Measurements from ENCODE around the gene RAB31.
"Not testable (repeated sequence)": the region's sequence is repeated elsewhere in the genome, so short reads cannot be mapped to it uniquely, and the experiment has no call there.

The RAB31 gene, protein sequence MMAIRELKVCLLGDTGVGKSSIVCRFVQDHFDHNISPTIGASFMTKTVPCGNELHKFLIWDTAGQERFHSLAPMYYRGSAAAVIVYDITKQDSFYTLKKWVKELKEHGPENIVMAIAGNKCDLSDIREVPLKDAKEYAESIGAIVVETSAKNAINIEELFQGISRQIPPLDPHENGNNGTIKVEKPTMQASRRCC

DNA sequence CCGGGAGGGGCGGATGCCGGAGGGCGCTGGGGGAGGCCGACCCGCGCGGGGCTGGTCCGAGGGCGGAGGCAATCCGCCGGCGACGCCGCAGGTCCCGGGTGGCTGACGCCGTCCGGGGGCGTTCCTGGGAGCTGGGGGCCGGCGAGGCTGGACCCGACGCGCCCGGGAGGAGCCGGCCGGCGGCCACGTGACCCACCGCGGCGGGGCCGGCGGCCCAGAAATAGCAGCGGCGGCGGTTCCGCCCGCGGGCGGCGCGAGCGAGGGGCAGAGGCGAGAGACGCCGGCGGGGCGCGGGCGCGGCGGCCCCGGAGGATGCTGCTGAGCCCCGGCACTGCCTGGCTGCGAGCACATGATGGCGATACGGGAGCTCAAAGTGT is at the start of gene RAB31:
Gene RAB31, plus strand, starts transcription at position 245 of the 377 bp plus-strand sequence. Its CDS starts 105 bp downstream, at position 350.
- peak in 1 of 2 donors; percentile 27 for DNase-seq (ENCODE audit: low read depth in 2 of 2)

DNA sequence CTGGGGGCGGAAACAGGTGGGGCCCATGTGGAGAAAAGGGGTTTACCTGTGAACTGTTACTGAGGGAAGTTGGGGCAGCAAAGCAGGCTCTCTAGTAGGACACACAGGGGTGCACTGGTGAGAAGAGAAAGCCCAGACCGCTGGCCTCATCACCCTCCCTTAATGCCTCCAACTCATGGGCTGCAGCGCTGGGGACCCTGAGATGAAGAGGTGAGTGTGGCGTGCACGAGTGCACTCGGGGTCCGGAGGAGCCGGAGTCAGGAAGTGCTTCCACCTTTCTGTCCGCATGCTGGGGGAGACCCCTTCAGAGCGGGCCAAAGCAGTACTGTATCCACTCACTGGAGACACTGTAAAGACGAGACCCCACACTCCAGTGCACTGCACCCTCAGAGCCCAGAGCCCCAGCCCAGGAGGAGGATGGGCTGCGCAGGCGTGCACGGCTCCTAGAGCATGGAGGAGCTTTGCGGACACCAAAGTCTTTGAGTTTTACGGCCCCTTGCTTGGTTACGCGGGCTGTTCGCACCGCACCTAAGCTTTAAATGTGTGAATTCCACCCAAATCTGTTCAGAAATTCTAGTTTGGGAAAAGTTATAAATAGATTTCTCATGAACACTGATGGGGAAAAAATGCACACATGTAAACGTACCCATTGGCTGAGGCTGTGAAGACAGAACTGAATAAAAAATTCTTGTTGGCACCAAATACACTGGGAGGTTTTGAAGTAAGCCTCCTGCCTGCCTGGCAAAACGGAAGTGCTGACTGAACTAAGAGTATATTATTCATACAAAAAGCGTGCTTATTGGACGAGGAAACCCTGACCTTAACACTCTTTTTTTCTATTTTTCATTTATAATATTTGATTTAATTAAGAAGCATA is 48.4 kb upstream of the RAB31 start:
- DNase-seq (ENCODE audit: low read depth in 2 of 2): no peak

DNA sequence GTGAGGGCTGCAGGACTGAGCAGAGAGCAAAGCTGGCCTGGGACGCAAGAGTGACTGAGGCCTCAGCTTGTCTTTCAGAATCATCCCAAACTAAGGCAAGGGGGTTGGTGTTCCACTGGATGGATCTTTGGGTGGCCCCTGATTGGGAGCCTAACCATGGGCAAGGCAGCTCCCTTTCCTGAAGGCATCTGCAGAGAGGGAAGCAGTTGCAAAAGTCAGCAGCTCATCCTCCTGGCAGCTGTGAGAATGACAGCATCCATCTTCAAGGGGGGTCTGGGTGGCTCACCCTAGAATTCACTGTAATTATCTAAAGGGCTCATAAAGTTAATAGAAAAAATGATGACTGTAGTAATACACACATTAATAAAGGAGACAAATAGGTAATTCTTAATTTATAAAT is 46.5 kb upstream of the RAB31 start:
- DNase-seq (ENCODE audit: low read depth in 2 of 2): no peak

- DNase-seq (ENCODE audit: low read depth in 2 of 2): no peak
Measured at GRCh38 chr18:9663377-9663776, 44.7 kb upstream of the RAB31 start.

DNA sequence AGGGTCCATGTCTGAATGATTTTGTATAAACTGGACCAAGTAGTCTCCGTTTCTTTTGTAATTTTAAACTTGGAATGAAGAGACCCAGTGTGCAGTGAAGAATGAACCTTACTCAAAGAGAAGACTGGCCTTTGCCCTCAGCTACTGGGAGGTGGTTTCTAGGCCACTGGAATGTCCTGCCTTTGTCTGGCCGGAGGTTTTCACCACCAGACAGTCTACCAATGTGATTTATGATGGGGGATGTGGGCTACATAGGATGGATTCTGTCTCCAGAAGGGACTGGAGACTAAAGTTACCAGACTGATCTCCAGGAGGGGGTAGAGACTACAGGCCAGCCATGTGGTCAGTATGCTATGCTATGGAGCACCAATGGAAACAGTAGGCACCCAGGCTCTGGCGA is 42.8 kb upstream of the RAB31 start:
- DNase-seq (ENCODE audit: low read depth in 2 of 2): no peak

GRCh38 chr18:9666548-9666947 is 41.6 kb upstream of the RAB31 start:
- no peak for DNase-seq (ENCODE audit: low read depth in 2 of 2)

- DNase-seq (ENCODE audit: low read depth in 2 of 2): no peak
Measured at GRCh38 chr18:9669016-9669415, 39.1 kb upstream of the RAB31 start.

- DNase-seq (ENCODE audit: low read depth in 2 of 2): no peak
Measured at GRCh38 chr18:9671214-9671613, 36.9 kb upstream of the RAB31 start.

DNA sequence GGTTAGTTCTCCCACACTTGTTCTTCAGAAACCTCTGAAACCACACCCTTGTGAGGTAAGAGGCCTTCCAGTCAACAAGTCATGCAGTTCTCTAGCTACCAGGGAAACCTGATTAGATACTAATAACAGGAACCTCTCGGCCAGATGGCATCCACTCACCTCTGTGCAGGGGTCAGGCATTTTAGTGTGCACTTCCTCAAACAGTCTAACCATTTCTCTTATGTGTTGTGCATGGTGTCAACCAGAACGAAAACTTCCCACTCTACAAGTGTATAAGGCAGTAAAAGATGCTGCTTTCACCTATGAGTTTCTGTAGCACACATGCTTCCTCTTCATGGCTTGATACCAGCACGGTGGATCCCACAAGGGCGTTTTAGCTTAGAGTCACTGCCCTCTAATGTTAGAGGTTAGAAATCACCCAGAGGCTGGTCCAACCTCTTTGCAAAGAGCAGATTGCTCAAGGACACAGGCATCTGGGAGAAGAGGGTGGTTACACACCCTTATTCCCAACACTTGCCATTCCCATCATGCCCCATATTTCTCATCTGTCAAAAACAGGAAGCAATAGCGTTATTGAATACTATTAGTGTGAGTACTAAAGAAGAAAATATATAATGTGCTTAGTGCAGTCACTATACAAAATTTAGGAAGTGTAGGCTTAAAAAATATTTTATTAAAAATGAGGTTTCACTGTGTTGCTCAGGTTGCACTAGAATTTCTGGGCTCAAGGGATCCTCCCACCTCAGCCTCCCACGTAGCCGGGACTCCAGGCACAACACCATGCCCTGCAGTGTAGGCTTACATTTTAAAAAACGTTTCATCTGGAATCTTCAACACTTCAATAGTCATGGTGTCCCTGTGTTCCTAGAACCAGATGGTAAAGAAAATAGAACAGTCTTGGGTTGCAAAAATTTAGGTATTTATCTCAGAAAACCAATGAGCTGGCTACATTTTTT is 34.5 kb upstream of the RAB31 start:
- no peak for DNase-seq (ENCODE audit: low read depth in 2 of 2)

GRCh38 chr18:9678216-9678615 is 29.9 kb upstream of the RAB31 start:
- not testable (repeated sequence) for DNase-seq (ENCODE audit: low read depth in 2 of 2)

DNA sequence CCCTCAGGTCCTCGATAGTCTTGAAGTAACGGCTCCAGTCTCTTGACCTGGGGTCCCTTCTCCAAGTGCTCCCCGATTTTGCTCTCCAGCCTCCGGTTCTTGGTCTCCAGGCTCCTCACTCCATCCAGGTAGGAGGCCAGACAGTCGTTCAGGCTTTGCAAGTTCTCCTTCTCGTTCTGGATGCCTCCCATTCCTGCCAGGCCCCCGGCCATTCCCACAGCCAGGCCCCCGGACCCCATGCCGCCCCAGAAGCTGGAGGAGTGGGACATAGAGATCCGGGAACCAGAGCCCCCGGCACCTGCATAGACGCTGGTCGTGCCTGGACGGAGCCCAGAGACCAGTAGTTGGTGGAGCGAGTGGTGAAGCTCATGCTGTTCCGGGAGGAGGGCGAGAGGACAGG is 29.0 kb upstream of the RAB31 start:
- no peak for DNase-seq (ENCODE audit: low read depth in 2 of 2)

GRCh38 chr18:9681217-9681616 is 26.9 kb upstream of the RAB31 start:
- no peak for DNase-seq (ENCODE audit: low read depth in 2 of 2)

DNA sequence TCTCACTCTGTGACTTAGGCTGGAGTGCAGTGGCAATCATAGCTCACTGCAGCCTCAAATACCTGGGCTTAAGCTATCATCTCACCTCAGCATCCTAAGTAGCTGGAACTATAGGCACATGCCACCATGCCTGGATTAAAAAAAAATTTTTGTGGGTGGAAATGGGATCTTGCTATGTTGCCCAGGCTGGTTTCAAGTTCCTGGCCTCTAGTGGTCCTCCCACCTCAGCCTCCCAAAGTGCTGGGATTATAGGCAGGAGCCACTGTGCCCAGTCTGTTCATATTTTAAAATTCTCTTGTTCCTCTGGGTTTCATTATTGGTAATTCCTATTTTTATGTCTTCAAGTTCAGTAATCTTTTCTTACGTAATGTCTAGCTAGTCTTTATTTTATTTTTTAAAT is 25.5 kb upstream of the RAB31 start:
- no peak for DNase-seq (ENCODE audit: low read depth in 2 of 2)

DNA sequence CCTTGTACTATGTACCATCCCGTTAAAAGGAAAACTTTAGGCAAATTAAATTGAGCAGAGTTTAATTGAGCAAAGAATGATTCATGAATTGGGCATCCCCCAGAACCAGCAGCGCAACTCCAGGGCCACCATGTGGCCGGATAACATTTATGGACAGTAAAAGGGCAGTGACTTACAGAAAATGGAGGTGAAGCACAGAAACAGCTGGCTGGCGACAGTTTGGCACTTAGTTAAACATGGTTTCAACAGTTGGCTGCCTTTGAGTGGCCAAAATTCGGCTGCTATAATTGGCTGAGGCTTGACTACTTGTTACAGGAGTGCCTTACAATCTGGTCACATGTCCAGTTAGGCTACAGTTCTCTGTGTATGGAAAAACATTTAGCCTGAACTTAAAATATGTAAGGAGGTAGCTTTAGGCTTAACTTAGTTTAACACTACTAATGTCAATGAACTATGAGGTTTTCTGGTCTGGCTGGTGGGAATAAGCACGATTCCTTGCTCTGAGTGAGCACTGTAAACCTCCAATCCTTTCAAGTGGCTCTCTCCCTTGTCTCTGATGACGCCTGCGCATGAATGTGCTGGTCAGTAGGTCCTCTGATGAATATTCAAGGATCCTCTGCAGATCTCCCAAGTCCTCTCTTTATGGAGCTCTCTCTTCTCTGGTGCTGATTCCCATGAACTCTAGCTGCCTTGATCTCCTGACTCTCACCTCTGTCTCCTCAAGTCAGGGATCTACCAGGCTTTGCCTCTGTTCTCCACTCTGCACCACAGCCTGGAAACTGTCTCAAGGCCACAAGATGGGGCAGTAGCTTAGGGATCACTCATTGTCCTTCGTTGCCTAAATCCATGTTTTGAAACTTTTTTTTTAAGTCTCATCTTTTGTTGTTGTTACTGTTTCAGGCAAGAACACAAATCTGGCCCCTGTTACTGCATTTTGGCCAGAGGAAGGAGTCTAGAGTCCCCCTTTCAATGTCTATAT is 24.4 kb upstream of the RAB31 start:
- no peak for DNase-seq (ENCODE audit: low read depth in 2 of 2)

DNA sequence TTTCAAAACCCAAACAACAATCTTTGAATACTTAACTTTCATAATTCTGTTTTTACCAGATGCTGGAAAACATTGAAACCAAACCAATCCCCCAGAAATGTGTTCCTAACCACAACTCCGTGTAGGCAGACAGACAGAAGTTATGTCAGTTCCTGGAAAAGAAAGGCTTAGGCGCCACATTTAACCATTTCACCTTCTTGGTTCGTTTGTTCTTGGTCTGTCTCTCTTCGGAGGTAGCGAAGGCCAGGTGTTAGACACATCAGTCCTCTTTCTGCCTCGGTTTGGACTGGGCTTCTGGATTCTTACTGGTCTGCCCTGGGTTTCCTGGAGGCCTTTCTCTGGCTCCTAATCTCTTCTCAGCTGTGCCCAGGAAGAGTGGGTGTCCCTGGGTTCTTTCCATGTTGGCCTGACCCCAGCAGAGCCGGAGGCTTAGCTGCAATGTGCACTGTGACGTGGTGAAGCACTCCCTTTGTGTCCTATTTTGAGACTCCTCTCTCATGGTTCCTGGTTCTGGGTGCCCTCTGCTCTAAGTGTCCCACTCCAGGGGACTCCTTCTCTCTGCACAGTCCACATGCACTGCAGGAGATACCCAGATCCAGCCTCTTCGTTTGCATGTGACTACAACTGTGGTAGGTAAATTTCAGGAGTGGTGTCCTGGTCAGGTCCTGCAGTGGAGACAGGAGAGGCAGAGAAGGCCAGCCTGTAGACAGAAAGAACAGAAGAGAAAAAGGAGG is 23.1 kb upstream of the RAB31 start:
- DNase-seq (ENCODE audit: low read depth in 2 of 2): no peak

GRCh38 chr18:9685615-9685890 is 22.5 kb upstream of the RAB31 start:
- no peak for DNase-seq (ENCODE audit: low read depth in 2 of 2)

GRCh38 chr18:9688036-9688741 is 19.9 kb upstream of the RAB31 start:
- DNase-seq (ENCODE audit: low read depth in 2 of 2): no peak

- DNase-seq (ENCODE audit: low read depth in 2 of 2): no peak
Measured at GRCh38 chr18:9689253-9689652, 18.8 kb upstream of the RAB31 start.

- no peak for DNase-seq (ENCODE audit: low read depth in 2 of 2)
Measured at GRCh38 chr18:9690418-9691188, 17.5 kb upstream of the RAB31 start.
